ENCODE results near the gene SIRPB2.

Gene SIRPB2

GRCh38 chr20:1471242-1471641, 20.0 kb downstream of the SIRPB2 start:
- DNase-seq (ENCODE audit: low spot score), result no peak

GRCh38 chr20:1469925-1470571, 21.2 kb downstream of the SIRPB2 start:
- peak; percentile 84 for DNase-seq (ENCODE audit: low spot score)

GRCh38 chr20:1469306-1469905, 21.8 kb downstream of the SIRPB2 start:
- DNase-seq (ENCODE audit: low spot score), result no peak

- DNase-seq (ENCODE audit: low spot score), result no peak
These were observed 23.0 kb downstream of the SIRPB2 start for GRCh38 chr20:1468117-1468624.

- peak; percentile 45 for DNase-seq (ENCODE audit: low spot score)
These were observed 23.7 kb downstream of the SIRPB2 start for GRCh38 chr20:1467355-1468116.

GRCh38 chr20:1467082-1467354, 24.2 kb downstream of the SIRPB2 start:
- DNase-seq (ENCODE audit: low spot score), result no peak

DNA sequence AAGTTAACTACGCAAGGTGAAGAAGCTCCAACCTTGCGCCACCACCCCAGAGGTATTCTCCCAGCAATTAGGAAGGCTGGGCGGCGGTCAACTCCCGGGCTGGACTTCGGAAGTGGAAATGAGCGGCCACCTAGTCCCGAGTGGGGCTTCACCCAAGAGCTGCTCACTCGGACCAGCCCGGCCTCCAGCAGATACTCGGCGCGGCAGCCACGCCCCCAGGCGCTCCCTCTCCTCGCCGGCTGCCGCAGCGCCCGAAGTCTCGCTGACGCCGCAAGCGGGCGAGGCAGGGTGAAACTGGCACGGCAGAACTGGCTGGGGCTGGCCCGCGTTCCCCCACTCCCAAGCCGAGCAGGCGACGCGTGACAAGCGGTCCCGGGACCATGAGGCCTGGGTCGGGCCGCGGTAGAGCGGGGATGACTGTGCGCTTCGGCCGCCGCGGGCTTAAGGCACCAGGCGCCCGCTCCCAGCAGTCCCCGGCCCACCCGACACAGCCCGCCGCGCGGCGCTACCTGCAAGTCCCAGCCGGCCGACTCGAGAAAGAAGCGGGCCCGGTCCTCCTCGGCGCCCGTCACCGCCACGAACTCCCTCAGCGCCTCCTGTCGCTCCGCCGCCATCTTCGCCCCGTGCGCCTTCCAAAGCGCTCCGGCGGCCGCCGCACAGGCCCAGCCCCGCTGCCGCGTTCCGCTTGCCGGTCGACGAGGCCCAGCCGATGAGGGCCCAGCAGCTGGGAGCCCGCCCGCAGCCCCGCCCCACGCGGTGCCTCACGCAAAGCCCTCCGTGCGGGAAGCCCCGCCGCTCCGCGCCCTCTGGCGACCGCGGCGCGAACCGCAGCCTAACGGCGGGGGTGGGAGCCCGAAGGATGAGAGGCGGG, 24.8 kb downstream of the SIRPB2 start, which contains the start of gene NSFL1C:
Gene NSFL1C, minus strand, starts transcription at position 639 of the 871 bp plus-strand sequence. Its CDS starts 25 bp downstream, at position 614.
- peak; percentile 93 for DNase-seq (ENCODE audit: low spot score)

DNA sequence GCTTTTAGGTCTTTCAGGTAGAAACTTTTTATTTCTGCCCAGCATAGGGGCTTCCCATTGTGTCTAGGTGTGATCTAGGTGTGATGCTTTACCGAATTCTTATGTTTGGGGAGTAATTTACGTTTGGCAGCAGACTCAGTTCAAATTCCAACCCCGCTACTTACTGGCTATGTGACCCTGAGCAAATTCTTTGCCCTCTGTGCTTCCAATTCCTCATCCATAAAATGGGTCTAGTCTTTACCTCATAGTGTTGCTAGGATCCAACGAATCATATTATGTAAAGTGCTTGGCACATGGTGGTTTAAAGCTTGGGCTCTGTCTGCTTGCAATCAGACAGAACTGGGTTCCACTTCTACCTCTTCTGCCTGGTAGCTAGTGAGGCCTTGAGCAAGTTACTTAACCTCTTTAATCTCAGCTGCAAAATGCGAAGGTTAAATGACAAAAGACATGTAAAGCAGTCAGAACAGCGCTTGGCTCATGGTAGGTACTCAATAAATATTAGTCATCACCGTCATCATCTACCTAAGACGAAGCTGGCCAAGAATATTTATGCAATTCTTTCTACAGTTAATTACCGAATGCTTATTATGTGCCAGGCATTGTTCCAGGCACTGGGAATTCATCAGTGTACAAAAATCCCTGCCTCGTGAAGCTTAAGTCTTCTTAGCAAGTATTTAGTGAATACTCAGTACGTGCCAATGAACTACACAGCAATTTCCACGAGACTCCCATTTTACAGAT, 25.6 kb downstream of the SIRPB2 start:
- no peak for DNase-seq (ENCODE audit: low spot score)

- DNase-seq (ENCODE audit: low spot score), result no peak
These were observed 27.1 kb downstream of the SIRPB2 start for GRCh38 chr20:1463971-1464570.

- no peak for DNase-seq (ENCODE audit: low spot score)
These were observed 28.4 kb downstream of the SIRPB2 start for GRCh38 chr20:1462834-1463233.

DNA sequence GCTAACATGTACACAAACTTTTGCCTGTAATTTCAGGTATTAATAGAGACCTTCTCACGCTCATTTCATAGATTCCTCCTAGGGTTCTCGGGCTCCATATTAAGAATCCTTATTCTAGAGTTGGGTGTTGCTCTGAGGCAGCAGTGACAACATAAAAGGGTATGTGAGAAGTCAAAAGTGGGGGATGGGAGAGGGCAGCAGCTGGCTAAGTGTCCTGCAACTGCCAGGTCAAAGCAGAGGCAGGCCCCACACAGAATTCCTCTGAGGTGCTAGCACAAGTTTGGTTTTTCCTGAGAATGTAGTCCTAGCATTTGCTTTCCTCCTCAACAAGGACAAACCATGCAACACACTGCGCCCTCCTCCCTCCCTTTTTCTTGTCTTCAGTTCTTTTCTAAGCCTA, 29.2 kb downstream of the SIRPB2 start:
- DNase-seq (ENCODE audit: low spot score), result no peak

- DNase-seq (ENCODE audit: low spot score), result no peak
These were observed 30.9 kb downstream of the SIRPB2 start for GRCh38 chr20:1460275-1460674.

DNA sequence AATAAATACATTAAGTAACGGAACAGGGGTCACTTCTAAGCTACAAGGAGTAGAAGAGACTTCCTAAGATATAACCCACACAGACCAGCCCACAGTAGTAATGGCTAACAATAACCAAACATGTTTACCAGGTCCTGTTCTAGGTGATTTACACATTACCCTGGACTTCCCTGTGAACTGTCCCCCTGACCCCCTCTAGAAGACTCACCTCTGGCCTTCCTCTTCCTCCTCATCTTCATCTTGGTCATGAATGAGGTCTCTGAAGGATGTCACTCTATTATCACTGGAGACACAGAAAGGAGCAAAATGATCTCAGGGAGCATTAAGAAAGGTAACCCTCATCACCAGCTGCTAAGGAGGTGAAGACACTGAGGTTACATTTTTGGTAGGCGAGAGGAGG, 33.2 kb downstream of the SIRPB2 start:
- no peak for DNase-seq (ENCODE audit: low spot score)

DNA sequence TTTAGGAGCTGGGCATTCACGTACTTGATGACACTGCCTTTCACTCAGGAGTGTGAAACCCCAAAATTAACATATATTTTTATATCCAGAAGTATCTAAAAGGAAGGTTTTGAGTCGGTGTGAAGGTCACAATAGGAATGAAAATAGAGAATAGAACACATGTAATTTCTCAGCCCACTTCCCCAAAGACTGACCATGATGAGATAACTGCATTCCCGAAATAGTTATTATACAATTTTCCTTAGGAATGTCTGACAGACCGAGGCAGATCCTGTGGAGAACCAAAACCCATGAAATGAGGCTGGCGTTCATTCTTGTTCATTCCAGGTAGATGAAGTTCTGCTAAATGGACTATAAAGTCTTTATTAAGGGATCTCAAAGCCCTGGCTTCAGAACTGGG, 34.9 kb downstream of the SIRPB2 start:
- no peak for DNase-seq (ENCODE audit: low spot score)

DNA sequence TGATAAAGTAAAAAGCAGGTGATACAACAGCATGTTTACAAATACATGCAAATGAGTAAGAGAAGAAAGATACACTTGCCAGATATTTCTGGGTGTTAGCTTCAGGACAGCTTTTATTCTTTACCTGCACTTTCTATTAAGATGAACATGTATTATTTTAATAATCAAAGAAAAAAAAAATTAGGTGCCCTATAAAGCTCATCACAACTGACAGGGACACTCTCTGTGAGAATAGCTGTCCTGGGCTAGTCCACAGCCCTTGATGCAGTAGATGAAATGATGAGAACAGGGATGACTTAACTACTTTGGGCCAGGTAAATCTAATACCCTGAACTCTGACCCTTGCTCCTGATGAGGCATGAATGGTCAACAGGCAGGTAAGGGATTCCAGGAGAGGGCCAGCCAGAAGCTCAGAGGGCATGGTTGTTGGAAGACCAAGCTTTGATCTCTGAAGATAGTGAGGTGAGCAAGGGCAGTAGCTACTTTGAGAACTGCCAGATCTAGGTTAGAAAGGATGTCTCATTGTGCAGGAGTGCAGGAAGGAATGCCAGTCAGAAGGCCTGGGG, 40.2 kb downstream of the SIRPB2 start:
- no peak for DNase-seq (ENCODE audit: low spot score)

- no peak for DNase-seq (ENCODE audit: low spot score)
These were observed 41.9 kb downstream of the SIRPB2 start for GRCh38 chr20:1449370-1449769.

- DNase-seq (ENCODE audit: low spot score), result no peak
These were observed 43.1 kb downstream of the SIRPB2 start for GRCh38 chr20:1448081-1448620.

- DNase-seq (ENCODE audit: low spot score), result no peak
These were observed 44.7 kb downstream of the SIRPB2 start for GRCh38 chr20:1446536-1446935.

GRCh38 chr20:1443085-1443484, 48.1 kb downstream of the SIRPB2 start:
- DNase-seq (ENCODE audit: low spot score), result no peak

- no peak for DNase-seq (ENCODE audit: low spot score)
These were observed 48.9 kb downstream of the SIRPB2 start for GRCh38 chr20:1442304-1442703.
